HEK293 (cell line): ENCODE data around the gene MGST3.

Source experiments
- SP3 ChIP-seq: fragments of 450-650 bp; formaldehyde crosslinking; IDR thresholded peaks from 2 replicates; pipeline ENCODE4 v1.5.1; 2016; ENCODE audit warnings: missing biosample characterization, missing genetic modification characterization
- ZIC2 ChIP-seq: fragments of 450-650 bp; formaldehyde crosslinking; IDR thresholded peaks from 2 replicates; pipeline ENCODE4 v1.5.1; 2016; ENCODE audit warnings: missing biosample characterization, missing genetic modification characterization
- ZNF132 ChIP-seq: fragments of 450-650 bp; formaldehyde crosslinking; IDR thresholded peaks from 2 replicates; pipeline ENCODE4 v1.5.1; 2017; ENCODE audit warnings: missing biosample characterization, missing genetic modification characterization, borderline replicate concordance
- ZNF350 ChIP-seq: fragments of 450-650 bp; formaldehyde crosslinking; IDR thresholded peaks from 2 replicates; pipeline ENCODE4 v1.5.0; 2017; ENCODE audit warnings: missing biosample characterization, mild to moderate bottlenecking, missing genetic modification characterization
- ZNF366 ChIP-seq: fragments of 450-650 bp; formaldehyde crosslinking; conservative IDR thresholded peaks from 2 replicates; pipeline ENCODE4 v1.5.1; 2016; ENCODE audit warnings: missing biosample characterization, missing genetic modification characterization
- TF ChIP-seq, protein P1 (sequence below): fragments of 450-650 bp; formaldehyde crosslinking; IDR thresholded peaks from 2 replicates; pipeline ENCODE4 v1.5.1; 2016; ENCODE audit warnings: missing biosample characterization, missing genetic modification characterization
- TF ChIP-seq, protein P2 (sequence below): fragments of 450-650 bp; formaldehyde crosslinking; IDR thresholded peaks from 2 replicates; pipeline ENCODE4 v1.5.1; 2016; ENCODE audit warnings: missing biosample characterization, missing genetic modification characterization

DNA sequence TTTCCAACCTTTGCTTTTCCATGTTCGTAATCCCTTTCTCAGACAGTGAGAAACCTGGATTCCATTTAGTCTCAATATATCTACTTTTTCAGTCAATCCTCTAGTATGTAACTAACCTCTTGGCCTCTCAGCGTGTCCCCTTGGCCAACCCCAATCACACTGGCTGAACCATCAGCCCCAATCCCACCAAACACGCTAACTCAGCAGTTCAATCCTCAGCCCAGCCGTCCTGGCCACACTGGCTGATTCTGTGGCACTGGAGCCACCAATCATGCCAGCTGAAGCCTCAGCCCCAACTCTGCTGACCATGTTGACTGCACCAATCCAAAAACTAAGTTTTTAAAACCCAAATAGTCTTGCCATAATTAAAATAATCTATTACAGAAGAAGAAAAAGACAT, 6.6 kb upstream of the MGST3 start:
- TF ChIP-seq SP3 (tag by site-specific recombination): no peak
- TF ChIP-seq ZNF132 (tag by site-specific recombination): no peak
- TF ChIP-seq ZNF366 (tag by site-specific recombination): no peak
- TF ChIP-seq, protein P1, sequence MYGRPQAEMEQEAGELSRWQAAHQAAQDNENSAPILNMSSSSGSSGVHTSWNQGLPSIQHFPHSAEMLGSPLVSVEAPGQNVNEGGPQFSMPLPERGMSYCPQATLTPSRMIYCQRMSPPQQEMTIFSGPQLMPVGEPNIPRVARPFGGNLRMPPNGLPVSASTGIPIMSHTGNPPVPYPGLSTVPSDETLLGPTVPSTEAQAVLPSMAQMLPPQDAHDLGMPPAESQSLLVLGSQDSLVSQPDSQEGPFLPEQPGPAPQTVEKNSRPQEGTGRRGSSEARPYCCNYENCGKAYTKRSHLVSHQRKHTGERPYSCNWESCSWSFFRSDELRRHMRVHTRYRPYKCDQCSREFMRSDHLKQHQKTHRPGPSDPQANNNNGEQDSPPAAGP (tag by site-specific recombination): no peak
- TF ChIP-seq, protein P2, sequence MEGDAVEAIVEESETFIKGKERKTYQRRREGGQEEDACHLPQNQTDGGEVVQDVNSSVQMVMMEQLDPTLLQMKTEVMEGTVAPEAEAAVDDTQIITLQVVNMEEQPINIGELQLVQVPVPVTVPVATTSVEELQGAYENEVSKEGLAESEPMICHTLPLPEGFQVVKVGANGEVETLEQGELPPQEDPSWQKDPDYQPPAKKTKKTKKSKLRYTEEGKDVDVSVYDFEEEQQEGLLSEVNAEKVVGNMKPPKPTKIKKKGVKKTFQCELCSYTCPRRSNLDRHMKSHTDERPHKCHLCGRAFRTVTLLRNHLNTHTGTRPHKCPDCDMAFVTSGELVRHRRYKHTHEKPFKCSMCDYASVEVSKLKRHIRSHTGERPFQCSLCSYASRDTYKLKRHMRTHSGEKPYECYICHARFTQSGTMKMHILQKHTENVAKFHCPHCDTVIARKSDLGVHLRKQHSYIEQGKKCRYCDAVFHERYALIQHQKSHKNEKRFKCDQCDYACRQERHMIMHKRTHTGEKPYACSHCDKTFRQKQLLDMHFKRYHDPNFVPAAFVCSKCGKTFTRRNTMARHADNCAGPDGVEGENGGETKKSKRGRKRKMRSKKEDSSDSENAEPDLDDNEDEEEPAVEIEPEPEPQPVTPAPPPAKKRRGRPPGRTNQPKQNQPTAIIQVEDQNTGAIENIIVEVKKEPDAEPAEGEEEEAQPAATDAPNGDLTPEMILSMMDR (tag by site-specific recombination): no peak
- no peak for TF ChIP-seq ZIC2
- TF ChIP-seq ZNF350: no peak
